ENCODE measurements around the gene RALGAPB.
"Not testable (repeated sequence)": the region's sequence is repeated elsewhere in the genome, so short reads cannot be mapped to it uniquely, and the experiment has no call there.

RALGAPB gene

DNA sequence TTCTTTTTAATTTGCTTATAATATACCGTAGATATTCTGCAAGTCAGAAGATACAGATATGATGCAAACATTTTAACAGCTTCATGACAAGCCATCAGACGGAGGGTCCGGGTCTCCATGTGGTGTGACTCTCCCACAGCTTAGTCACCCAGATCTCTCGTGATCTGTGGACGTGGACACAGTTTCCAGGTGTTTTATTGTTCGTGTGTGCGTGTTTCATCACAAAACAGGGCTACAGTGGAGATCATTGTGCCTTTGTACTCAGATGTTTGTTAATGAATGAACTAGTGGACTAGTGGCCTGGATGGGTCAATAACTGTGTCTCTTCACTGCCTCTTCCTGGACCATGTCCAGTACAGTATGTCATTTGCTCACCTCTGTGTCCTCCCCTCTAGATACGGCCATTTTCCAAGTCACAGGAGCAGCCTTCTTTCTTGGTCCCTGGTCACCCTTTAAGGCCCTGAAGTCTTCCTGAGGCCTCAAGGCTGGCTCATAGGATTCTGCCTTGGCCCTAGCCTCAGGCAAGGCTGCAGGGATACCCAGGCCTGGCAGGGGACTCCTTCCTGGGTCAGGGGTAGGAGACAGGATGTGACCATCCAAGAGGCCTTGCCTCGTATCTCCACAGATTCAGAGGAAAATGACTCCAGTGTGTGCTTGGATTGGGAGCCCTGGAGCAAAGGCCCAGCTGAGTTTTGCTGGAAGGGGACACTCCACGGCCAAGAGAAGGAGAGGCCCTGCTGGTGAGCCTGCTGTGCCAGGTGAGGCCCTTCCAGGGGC is 112.9 kb downstream of the RALGAPB start:
- DNase-seq (ENCODE audit: low read depth in 2 of 2): no peak

- DNase-seq (ENCODE audit: low read depth in 2 of 2): no peak
Observed at GRCh38 chr20:38586181-38586525, 113.5 kb downstream of the RALGAPB start.

DNA sequence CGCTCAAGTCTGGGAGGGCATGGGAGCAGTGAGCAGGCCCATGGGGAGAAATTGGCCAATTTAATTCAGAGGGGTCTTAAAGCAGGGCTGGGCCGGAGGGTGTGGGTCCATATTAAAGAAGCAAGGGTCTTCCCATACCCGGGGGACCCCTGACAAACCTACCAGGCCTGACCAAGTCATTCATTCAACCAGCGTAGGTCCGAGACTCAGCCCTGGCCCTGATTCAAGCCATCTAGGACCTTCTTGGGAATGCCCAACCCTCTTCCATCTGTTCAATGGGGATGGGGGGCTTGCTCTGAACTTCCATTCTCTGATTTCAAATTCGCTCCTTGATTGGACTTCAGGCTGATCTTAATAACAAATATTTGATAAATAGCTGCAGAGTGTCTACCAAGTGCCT is 115.7 kb downstream of the RALGAPB start:
- DNase-seq (ENCODE audit: low read depth in 2 of 2): no peak

GRCh38 chr20:38589351-38589750 is 116.7 kb downstream of the RALGAPB start:
- no peak for DNase-seq (ENCODE audit: low read depth in 2 of 2)

DNA sequence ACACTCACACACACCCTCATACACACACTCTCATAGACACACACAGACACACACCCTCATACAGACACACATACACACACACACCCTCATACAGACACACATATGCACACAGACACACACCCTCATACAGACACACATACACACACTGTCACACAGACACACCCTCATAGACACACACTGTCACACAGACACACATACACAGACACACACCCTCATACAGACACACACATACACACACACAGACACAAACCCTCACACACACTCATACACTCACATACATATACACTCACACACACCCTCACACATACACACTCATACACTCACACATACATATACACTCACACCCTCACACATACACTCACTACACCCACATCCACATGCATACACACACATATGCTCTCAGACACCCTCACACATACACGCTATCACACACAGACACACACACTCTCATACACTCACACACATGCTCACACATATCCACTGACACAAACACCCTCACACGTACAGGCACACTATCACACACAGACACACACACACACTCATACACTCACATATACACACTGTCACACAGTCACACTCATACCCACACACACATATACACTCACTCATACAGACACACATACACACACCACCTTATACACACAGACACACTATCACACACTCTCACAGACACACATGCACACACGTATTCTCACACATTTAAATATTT is 117.5 kb downstream of the RALGAPB start:
- no peak for DNase-seq (ENCODE audit: low read depth in 2 of 2)

- DNase-seq (ENCODE audit: low read depth in 2 of 2): no peak
Observed at GRCh38 chr20:38590676-38591473, 118.2 kb downstream of the RALGAPB start.

DNA sequence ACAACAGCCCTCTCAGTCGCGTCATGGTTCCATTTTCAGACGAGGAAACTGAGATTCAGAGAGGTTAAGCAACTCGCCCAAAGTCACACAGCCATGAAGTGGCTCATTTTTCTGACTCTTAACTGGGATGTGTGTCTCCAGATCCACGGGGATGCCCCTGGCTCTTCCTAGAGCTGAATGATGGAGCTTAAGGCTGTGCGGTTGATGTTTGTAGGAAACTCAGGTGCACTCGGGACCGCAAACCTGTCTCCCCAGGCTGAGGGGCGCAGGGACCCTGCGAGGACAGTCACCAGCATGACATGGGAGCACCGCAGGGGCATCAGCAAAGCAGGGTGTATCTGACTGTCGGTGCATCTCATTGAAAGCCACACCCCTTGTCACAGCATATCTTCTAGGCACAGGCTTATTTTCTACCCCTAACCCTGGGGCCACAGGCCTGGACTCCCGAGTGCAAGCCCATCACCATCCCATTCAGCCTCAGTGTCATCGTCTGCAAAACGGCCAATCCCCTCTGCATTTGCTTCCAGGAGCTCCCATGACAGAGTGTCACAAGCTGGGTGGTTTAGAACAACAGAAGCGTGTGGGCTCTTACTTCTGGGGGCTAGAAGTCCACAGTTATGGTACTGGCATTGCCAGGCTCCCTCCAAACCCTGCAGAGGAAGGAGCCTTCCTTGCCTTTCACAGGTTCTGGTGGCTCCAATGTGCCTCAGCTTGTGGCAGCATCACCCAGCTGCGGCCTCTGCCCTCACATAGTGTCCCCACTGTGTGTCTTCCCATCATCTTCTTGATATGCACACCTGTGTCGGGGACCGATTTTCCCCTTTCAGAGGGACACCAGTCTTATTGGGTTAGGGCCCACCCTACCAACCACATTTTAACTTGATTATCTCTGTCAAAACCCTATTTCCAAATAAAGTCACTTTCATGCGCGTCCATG is 119.1 kb downstream of the RALGAPB start:
- no peak for DNase-seq (ENCODE audit: low read depth in 2 of 2)

DNA sequence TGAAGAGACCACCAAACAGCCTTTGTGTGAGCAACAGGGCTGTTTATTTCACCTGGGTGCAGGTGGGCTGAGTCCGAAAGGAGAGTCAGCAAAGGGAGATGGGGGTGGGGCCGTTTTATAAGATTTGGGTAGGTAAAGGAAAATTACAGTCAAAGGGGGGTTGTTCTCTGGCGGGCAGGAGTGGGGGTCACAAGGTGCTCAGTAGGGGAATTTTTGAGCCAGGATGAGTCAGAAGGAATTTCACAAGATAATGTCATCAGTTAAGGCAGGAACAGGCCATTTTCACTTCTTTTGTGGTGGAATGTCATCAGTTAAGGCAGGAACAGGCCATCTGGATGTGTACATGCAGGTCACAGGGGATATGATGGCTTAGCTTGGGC is 119.8 kb downstream of the RALGAPB start:
- DNase-seq (ENCODE audit: low read depth in 2 of 2): not testable (repeated sequence)

GRCh38 chr20:38594281-38594680 is 121.6 kb downstream of the RALGAPB start:
- not testable (repeated sequence) for DNase-seq (ENCODE audit: low read depth in 2 of 2)

DNA sequence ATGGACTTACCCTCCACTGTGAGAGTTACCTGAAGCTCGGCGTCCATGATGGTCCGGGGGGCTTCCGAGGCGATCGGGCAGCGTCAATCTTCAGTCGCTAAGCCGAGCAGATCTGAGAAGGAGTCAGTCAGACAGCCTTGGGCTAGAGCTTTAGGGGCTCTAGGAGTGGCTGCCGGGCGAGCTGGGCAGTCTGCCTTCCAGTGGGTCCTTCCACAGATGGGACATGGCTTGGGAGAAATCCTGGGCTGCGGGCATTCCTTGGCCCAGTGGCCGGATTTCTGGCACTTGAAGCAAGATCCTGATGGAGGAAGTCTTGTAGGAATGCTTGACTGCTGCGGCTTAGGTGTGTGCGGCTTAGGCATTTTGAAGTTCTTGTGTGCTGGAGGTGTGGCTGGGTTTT is 123.2 kb downstream of the RALGAPB start:
- not testable (repeated sequence) for DNase-seq (ENCODE audit: low read depth in 2 of 2)

DNA sequence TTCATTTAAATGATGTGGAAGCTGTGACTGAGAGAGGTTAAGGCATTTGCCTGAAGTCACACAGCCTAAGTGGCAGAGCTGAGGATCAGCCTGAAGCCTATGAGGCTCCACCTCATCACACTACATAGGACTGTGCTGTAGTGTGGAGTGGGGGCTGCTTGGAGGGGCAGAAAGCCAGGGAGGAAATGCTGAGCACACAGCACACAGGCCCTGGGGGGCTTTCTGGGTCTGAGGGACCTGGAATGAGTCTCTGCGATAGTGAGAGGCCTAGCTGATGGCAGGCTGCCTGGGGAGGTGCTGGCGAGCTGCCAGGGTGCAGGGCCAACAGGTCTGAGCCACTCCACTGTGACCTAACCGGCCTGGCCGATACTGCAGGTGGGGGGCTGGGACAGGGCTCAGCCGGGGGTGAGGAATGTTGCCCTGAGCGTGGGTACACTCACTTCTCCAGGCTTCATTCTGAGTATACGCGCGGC is 126.8 kb downstream of the RALGAPB start:
- DNase-seq (ENCODE audit: low read depth in 2 of 2): no peak

DNA sequence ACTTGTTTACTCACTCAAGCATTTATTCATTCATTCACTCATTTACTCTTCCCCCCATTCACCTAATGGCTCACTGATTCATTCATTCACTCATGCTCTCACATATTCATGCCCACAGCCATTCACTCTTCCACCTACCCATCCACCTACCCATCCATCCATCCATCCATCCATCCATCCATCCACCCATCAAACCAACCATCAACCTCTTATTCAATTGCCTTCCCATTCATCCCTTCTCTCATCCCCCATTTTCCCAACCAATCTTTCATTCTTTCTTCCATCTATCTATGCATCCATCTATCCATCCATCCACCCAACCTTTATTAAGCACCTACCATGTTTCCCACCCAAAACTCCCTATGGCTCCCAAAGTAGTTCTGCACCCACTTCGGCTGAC is 127.4 kb downstream of the RALGAPB start:
- no peak for DNase-seq (ENCODE audit: low read depth in 2 of 2)

GRCh38 chr20:38601216-38602184 is 128.9 kb downstream of the RALGAPB start, which contains the start of gene ARHGAP40:
ARHGAP40 (plus strand) TSS chr20:38601809.
- no peak for DNase-seq (ENCODE audit: low read depth in 2 of 2)

DNA sequence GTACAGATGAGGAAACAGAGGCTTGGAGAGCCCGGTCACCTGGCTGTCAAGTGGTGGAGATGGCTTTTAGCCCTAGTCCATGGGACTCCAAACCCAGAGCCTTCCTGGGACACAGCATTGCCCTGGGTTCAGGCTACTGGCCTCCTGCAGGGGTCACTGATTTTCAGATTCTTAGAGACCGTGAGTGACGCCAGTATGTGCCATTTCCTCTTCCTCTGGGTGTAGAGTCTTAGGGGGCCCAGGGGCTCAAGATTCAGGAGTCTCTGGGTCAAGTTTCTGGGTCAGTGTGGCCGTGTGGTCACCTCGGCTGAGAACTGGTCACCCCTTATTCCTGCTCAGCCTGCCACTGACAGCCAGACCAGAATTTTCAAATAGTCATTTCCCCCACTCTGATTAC is 129.5 kb downstream of the RALGAPB start:
- DNase-seq (ENCODE audit: low read depth in 2 of 2): no peak

- DNase-seq (ENCODE audit: low read depth in 2 of 2): no peak
Observed at GRCh38 chr20:38603286-38603685, 130.6 kb downstream of the RALGAPB start.

- DNase-seq (ENCODE audit: low read depth in 2 of 2): no peak
Observed at GRCh38 chr20:38604873-38605303, 132.2 kb downstream of the RALGAPB start.

- no peak for DNase-seq (ENCODE audit: low read depth in 2 of 2)
Observed at GRCh38 chr20:38607351-38607750, 134.7 kb downstream of the RALGAPB start.

DNA sequence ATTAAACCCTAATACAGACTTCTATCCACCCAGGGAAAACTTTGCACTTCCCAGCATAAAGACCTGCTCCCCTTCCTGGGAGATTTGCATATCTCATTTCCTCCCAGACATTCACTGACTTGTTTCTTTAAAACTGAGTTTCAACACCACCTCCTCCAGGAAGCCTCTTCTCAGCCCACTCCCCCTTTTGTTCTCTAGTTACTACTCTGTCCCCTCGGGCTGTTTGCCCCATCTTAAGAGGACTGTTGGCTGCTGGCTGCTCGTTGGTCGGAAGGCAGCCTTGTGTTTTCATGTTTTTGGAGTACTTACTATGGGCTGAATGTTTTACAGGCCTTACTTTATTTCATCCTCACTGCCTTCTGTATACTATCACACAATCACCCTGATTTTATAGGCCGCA is 135.5 kb downstream of the RALGAPB start:
- DNase-seq (ENCODE audit: low read depth in 2 of 2): no peak

DNA sequence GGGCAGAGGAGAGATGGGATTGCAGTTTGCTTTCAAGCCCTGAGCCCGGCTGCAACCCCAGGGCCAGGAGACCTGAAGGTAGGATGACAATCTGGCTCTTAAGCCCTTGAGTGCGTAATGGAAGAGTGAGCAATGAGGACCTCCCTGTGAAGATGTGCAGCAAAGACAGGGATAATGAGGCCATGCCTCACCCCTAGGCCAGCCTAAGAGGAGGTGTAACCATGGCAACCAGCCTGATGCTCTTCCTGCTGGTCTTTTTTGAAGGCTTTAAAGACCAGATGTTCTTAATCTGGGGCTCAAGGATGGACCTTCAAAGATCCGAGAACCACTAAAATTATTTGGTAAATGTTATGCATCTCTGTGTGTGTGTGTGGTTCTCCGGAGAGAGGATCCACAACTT is 137.2 kb downstream of the RALGAPB start:
- no peak for DNase-seq (ENCODE audit: low read depth in 2 of 2)

DNA sequence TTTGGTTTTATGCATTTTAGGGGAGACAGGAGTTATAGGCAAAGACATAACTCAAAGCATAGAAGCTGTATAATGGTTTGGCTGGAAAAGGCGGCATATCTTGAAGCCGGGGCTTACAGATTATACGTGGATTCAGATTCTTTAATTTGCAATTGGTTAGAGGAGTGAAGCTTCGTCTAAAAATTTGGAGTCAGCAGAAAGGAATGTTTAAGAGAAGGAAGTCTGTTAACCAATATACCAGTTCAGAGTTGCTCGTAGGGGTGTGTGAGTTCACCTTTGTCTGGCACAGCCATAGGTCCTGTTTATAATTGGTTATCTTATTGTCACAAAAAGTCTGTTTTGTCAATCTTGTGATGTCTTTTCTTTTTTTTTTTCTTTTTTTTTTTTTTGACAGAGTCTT is 137.9 kb downstream of the RALGAPB start:
- DNase-seq (ENCODE audit: low read depth in 2 of 2): no peak

All from activated CD8-positive, alpha-beta memory T cell treated with anti-CD3 and anti-CD28 coated beads for 4 hours (primary cell).